Measurements from ENCODE around the gene HGFAC. TPM values are rescaled to one million over a fixed set of nuclear protein-coding genes. Genes with fewer than 3 reads are reported as not detected.

The HGFAC gene
- total RNA-seq, 1 experiment from 2014 or later = 0.20 TPM

DNA sequence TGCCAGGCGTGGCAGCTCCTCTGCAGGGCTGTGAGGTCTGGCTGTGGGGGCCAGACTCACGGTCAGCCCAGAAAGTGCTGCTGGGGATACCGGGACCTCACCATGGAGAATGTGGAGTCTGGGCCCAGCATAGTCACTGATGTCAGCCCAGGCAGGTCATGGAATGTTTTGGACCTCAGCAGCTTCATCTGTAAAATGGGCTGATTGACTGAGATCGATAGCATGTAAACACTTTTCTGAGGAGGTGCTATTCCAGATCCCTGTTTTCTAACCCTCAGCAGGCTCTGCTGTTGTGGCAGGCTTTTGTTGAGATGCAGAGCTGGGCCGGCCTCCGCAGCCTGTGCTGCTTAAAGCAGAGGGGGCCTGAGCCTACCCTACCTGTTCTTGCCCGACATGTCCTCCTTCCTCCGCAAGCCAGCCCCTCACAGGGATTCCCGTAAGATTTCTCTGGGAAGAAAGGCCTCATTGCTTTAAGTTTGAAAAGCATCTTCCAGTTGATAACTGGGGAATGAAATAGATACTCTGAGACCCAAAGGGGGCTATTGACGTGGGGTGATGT lies 38.3 kb upstream of the HGFAC start:
- ChIA-PET CTCF (no interaction called here), POLR2A (no interaction called here)
- TF ChIP-seq SP1 (CRISPR knock-in tag; conservative IDR thresholded peaks at IDR 0.05) = no peak
- Mint-ChIP-seq H3K27me3 (ENCODE audit: low read depth) (peaks cover 5% of the 10 kb centered on the region; the same call in 1 of the 2 replicates), H3K36me3 (peaks cover 14% of the 10 kb centered on the region), H3K4me1 (0 out of 2 replicates have a peak, but pooled peaks cover 2% of the 10 kb centered on the region), H3K9me3 (peaks cover 16% of the 10 kb centered on the region), H3K27ac (no peak overlapping the region), H3K4me3 (no peak overlapping the region)
- DNase-seq (ENCODE audit: low spot score) (no peak), ATAC-seq (no peak)

DNA sequence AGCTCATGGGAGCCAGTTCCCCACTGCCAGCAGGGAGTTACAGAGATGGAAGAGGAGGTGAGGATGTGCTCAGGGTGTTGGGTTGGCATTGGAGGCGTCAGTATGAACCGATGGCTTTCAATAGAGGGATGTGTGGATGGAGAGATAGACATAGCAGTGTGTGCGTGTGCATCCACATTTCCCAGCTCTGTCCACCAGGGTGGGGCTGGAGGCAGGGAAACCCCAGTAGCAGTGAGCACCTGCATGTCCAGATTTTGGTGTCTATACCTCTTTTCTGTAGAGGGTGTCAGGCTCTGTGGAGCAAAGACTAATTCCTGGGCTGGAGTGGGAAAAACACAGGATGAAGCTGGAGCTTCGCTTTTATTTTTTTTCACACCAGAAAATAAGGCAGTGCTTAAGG lies 37.2 kb upstream of the HGFAC start:
- CTCF ChIA-PET = interaction anchor here (0.8 to 1.9 kb wide), 3 partner anchors 10 to 37 kb away, joined by 3 to 7 read pairs (median 3); no protein-coding TSS in a partner anchor
- Mint-ChIP-seq H3K4me3 (no peak overlapping the region), H3K36me3 (peaks cover 14% of the 10 kb centered on the region), H3K9me3 (peaks cover 16% of the 10 kb centered on the region), H3K27ac (no peak overlapping the region), H3K4me1 (peaks cover 10% of the 10 kb centered on the region; the same call in 1 of the 2 replicates), H3K27me3 (ENCODE audit: low read depth) (peaks cover 5% of the 10 kb centered on the region; the same call in 1 of the 2 replicates)
- no peak for TF ChIP-seq HMGA2 (CRISPR knock-in tag; IDR thresholded peaks at IDR 0.05)
- no peak for TF ChIP-seq ZNF138 (CRISPR knock-in tag; conservative IDR thresholded peaks at IDR 0.05)
- TF ChIP-seq RELA (CRISPR knock-in tag; IDR thresholded peaks at IDR 0.05; ENCODE audit: borderline replicate concordance) = no peak
- TF ChIP-seq PREB (CRISPR knock-in tag; IDR thresholded peaks at IDR 0.05; ENCODE audit: borderline replicate concordance) = no peak
- TF ChIP-seq, protein P1, sequence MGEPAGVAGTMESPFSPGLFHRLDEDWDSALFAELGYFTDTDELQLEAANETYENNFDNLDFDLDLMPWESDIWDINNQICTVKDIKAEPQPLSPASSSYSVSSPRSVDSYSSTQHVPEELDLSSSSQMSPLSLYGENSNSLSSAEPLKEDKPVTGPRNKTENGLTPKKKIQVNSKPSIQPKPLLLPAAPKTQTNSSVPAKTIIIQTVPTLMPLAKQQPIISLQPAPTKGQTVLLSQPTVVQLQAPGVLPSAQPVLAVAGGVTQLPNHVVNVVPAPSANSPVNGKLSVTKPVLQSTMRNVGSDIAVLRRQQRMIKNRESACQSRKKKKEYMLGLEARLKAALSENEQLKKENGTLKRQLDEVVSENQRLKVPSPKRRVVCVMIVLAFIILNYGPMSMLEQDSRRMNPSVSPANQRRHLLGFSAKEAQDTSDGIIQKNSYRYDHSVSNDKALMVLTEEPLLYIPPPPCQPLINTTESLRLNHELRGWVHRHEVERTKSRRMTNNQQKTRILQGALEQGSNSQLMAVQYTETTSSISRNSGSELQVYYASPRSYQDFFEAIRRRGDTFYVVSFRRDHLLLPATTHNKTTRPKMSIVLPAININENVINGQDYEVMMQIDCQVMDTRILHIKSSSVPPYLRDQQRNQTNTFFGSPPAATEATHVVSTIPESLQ (CRISPR knock-in tag; IDR thresholded peaks at IDR 0.05) = no peak
- no peak for TF ChIP-seq OVOL2 (CRISPR knock-in tag; IDR thresholded peaks at IDR 0.05; ENCODE audit: borderline replicate concordance)
- TF ChIP-seq SMAD3 (CRISPR knock-in tag; IDR thresholded peaks at IDR 0.05; ENCODE audit: borderline replicate concordance) = no peak
- TF ChIP-seq ZNF219 (CRISPR knock-in tag; IDR thresholded peaks at IDR 0.05; ENCODE audit: borderline replicate concordance) = no peak
- TF ChIP-seq ZNF317 (CRISPR knock-in tag; IDR thresholded peaks at IDR 0.05; ENCODE audit: borderline replicate concordance, low read depth) = no peak
- TF ChIP-seq NR2C2 (CRISPR knock-in tag; IDR thresholded peaks at IDR 0.05) = no peak
- no peak for TF ChIP-seq FOXP1 (CRISPR knock-in tag; IDR thresholded peaks at IDR 0.05; ENCODE audit: borderline replicate concordance)
- no peak for TF ChIP-seq ELF4 (CRISPR knock-in tag; IDR thresholded peaks at IDR 0.05; ENCODE audit: low read depth)
- TF ChIP-seq JAZF1 (CRISPR knock-in tag; IDR thresholded peaks at IDR 0.05) = no peak
- TF ChIP-seq ZNF532 (CRISPR knock-in tag; IDR thresholded peaks at IDR 0.05; ENCODE audit: borderline replicate concordance) = no peak
- no peak for TF ChIP-seq SOX15 (CRISPR knock-in tag; IDR thresholded peaks at IDR 0.05)
- TF ChIP-seq ATF1 (CRISPR knock-in tag; IDR thresholded peaks at IDR 0.05) = no peak
- no peak for TF ChIP-seq NR3C1 (CRISPR knock-in tag; conservative IDR thresholded peaks at IDR 0.05; ENCODE audit: low read depth)
- no peak for TF ChIP-seq ZNF423 (CRISPR knock-in tag; IDR thresholded peaks at IDR 0.05)
- ATAC-seq (no peak), DNase-seq (ENCODE audit: low spot score) (no peak)
- POLR2A ChIA-PET = interaction anchor here (1.2 kb wide), 1 partner anchor 13 kb away, joined by 3 read pairs; no protein-coding TSS in a partner anchor

All from WTC11 (cell line).